Measurements from ENCODE around the gene VAC14.

- no peak for TF ChIP-seq POLR2A (IDR thresholded peaks at IDR 0.05; ENCODE audit: low read depth, low read length)
- no peak for TF ChIP-seq POLR2AphosphoS5 (IDR thresholded peaks at IDR 0.05; ENCODE audit: low read depth, low read length)
- no peak for TF ChIP-seq TAF1 (IDR thresholded peaks at IDR 0.05; ENCODE audit: low read depth, low read length)
- TF ChIP-seq SPI1 (IDR thresholded peaks at IDR 0.05; ENCODE audit: low read depth, low read length) = no peak
- TF ChIP-seq POU2F2 (IDR thresholded peaks at IDR 0.05; ENCODE audit: low read depth, low read length) = no peak
These were observed 97.7 kb downstream of the VAC14 start for GRCh38 chr16:70703041-70703834.

Data from GM12891 (cell line).